ENCODE measurements around the gene BTBD9.
"Not testable (repeated sequence)": the region's sequence is repeated elsewhere in the genome, so short reads cannot be mapped to it uniquely, and the experiment has no call there.

Gene BTBD9

DNA sequence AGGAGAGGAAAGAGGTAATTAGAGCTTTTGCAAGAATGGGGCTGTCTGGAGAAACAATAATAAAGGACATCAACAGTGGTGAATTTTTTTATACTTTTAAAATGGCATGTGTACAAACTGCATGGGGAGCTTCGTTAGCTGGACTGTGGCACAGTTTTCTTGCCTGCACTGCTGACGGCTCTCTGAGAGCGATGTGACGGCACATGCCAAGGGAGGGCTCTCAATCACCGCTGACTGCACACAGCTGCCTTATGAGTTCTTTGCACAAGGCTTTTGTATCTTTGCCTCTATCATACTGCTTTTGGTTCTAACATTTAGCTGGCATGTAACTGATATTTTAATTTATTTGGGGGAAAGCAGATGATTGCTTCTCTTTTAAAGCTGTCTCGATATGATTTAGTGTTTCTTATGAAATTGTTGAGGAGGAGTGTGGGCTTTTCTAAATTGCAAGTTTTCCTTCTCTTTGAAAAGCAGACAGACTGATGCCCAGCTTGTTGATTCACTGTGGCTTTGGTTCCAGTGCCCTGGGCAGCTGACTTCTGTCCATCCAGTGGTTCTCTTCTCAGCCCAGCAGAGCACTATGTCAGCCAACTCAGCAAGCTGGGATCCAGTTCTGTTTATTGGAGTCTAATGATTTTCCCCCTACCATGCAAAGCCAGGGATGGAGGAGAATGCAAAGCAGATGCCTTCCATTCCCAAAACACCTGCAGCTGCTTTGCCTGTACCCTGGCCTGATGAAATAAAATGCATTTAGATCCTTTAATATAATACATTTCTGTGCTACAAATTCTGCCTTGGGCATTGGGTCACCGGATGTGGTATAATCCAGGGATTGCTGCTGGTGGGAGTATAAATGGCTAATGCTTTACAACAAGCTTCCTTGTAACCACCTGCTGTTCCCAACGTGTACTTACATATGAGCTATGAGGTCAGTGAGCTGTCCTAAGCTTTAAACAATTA is 496.3 kb downstream of the BTBD9 start:
- Mint-ChIP-seq H3K4me3 (no peak overlapping the region), H3K9me3 (no peaks in the 10 kb centered on the region), H3K27ac (no peak overlapping the region), H3K36me3 (ENCODE audit: low read depth) (peaks cover under 1% of the 10 kb centered on the region), H3K27me3 (ENCODE audit: low read depth) (no peaks in the 10 kb centered on the region), H3K4me1 (ENCODE audit: low read depth) (peaks cover 11% of the 10 kb centered on the region)

DNA sequence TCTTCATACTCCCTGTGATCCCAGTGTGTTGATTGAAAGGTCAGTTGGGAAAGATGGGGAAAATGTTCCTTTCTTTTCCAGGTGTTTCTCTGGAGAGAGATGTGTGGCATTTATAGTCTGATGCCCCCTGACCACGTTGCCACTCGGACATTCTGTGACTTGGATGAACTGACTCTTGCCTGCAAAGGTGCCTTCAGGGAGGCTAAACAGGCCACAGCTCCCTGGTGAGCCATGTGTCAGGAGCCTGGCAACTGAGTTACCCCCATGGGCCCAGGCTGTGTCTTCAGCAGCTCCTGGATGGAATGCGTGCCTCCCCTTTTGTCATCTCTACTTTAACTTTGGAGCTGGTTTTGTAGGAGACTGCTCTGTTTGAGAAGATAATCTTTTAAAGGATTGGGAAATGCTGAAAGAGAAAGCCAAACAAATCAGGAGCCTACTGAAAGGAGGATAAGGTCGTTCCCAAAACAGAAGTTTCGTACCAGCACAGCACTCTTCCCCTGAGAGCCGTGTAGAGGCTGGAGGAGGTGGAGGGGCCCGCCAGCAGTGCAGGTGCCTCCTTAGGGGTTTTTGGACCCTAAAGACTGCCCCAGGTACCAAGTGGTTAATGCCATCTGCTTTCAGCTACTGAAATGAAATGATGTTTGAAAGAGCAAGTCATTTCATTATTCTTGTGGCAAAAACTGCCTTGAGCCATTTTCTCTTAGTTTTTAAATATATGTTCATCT is 497.4 kb downstream of the BTBD9 start:
- Mint-ChIP-seq H3K4me3 (no peak overlapping the region), H3K9me3 (no peaks in the 10 kb centered on the region), H3K36me3 (ENCODE audit: low read depth) (no peaks in the 10 kb centered on the region), H3K27me3 (ENCODE audit: low read depth) (no peaks in the 10 kb centered on the region), H3K4me1 (ENCODE audit: low read depth) (peaks cover 3% of the 10 kb centered on the region), H3K27ac (no peak overlapping the region)

DNA sequence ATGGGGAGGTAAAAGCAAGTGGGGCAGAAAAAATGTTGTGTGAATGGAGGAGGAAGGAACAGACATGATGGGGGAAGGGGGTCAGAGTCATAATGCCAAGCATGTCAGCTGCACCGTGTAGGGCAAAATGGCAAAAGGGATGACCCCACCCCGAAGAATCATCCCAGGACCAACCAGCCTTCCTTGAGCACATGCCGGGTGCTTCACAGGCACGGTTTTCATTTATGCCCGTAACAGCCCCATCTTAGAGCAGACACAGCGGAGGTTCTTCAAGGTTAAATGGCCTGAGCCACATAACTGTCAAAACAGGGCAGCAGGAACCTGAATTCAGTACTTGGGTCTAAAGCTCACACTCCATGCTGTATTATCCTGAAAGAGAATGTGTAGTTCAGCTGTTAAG is 498.0 kb downstream of the BTBD9 start:
- peaks cover 2% of the 10 kb centered on the region for H3K4me1 Mint-ChIP-seq (ENCODE audit: low read depth)
- no peaks in the 10 kb centered on the region for H3K27me3 Mint-ChIP-seq (ENCODE audit: low read depth)
- H3K27ac Mint-ChIP-seq, result no peak overlapping the region
- H3K4me3 Mint-ChIP-seq, result no peak overlapping the region
- no peaks in the 10 kb centered on the region for H3K9me3 Mint-ChIP-seq
- no peaks in the 10 kb centered on the region for H3K36me3 Mint-ChIP-seq (ENCODE audit: low read depth)

GRCh38 chr6:38141085-38141484 is 498.6 kb downstream of the BTBD9 start:
- no peak overlapping the region for H3K4me3 Mint-ChIP-seq
- no peaks in the 10 kb centered on the region for H3K9me3 Mint-ChIP-seq
- H3K4me1 Mint-ChIP-seq (ENCODE audit: low read depth), result peaks cover 2% of the 10 kb centered on the region
- no peaks in the 10 kb centered on the region for H3K36me3 Mint-ChIP-seq (ENCODE audit: low read depth)
- no peak overlapping the region for H3K27ac Mint-ChIP-seq
- H3K27me3 Mint-ChIP-seq (ENCODE audit: low read depth), result no peaks in the 10 kb centered on the region

DNA sequence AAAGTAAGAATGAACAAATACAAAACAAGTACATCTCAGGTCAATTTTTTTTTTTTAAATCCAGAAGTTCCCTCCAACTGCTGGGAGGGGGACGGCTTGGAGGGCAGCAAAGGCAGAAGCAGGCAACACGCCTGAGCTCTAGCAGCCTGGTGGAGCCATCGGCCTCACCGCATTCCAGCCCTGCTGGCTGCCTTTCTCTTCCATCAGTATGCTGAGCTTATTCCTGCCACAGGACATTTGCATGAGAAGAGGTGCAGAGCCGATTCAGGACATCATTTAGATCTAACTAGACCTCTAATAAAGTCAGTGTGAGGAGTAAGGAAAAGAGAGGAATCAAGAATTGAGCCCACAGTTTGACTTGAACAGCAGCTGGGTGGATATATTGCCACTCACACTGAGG is 501.4 kb downstream of the BTBD9 start:
- H3K27me3 Mint-ChIP-seq (ENCODE audit: low read depth), result no peaks in the 10 kb centered on the region
- no peak overlapping the region for H3K4me3 Mint-ChIP-seq

DNA sequence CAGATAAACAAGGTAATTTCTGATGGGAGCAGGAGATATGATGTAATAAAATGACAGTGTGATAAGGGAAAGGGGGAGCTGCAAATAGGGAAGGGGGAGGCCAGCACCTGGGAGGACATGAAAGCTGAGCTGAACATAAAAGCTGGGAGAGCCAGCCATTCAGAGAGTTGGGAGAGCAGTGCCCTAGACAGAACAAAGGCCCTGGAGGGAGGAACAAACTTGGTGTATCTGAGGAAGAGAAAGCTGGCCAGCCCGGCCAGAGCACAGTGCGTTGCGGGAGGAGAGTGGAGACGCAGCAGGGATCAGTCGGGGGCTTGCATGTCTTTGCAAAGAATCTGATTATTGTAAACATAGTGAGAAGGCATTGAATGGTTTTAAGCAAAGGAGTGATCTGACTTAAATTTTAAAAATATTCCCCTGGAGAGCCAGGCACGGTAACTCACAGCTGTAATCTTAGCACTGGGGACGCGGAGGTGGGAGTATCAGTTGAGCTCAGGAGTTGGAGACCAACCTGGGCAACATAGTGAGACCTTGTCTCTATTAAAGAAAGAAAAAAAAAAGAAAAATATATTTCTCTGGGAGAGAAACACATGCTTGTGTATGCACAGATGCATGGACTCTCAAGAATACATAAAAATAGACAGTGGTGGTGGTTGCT is 502.0 kb downstream of the BTBD9 start:
- no peak overlapping the region for H3K27ac Mint-ChIP-seq
- no peaks in the 10 kb centered on the region for H3K27me3 Mint-ChIP-seq (ENCODE audit: low read depth)
- no peaks in the 10 kb centered on the region for H3K9me3 Mint-ChIP-seq
- H3K36me3 Mint-ChIP-seq (ENCODE audit: low read depth), result no peaks in the 10 kb centered on the region
- peaks cover 4% of the 10 kb centered on the region for H3K4me1 Mint-ChIP-seq (ENCODE audit: low read depth)
- H3K4me3 Mint-ChIP-seq, result no peak overlapping the region

More for the DNA sequence above, 501.4 kb downstream of the BTBD9 start:
- no peak overlapping the region for H3K27ac Mint-ChIP-seq
- H3K36me3 Mint-ChIP-seq (ENCODE audit: low read depth), result no peaks in the 10 kb centered on the region
- H3K9me3 Mint-ChIP-seq, result no peaks in the 10 kb centered on the region
- H3K4me1 Mint-ChIP-seq (ENCODE audit: low read depth), result no peaks in the 10 kb centered on the region

- H3K36me3 Mint-ChIP-seq (ENCODE audit: low read depth), result no peaks in the 10 kb centered on the region
- peaks cover 5% of the 10 kb centered on the region for H3K4me1 Mint-ChIP-seq (ENCODE audit: low read depth)
- H3K4me3 Mint-ChIP-seq, result no peak overlapping the region
- H3K27me3 Mint-ChIP-seq (ENCODE audit: low read depth), result no peaks in the 10 kb centered on the region
- no peaks in the 10 kb centered on the region for H3K9me3 Mint-ChIP-seq
- no peak overlapping the region for H3K27ac Mint-ChIP-seq
Observed at GRCh38 chr6:38136547-38136946, 503.2 kb downstream of the BTBD9 start.

DNA sequence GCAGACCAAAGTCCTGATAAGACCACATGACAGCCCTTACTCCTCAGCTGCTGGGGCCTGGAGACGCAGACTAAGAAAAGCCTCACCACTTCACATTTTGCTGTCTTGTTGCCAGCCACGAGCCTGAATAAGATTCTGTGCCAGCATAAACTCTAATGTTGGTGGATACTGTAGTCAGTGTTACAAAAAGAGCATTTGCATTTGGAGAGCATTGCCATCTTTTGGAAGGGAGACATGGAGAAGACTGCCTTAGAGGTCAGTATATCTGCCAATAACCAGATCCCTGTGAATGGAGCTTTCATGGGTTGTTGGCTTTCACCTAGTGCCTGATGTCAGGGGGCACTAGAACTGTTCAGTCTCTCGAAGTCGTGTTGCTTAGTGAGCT is 505.0 kb downstream of the BTBD9 start:
- Mint-ChIP-seq H3K27ac (no peak overlapping the region), H3K4me1 (ENCODE audit: low read depth) (peaks cover 17% of the 10 kb centered on the region), H3K36me3 (ENCODE audit: low read depth) (peaks cover 8% of the 10 kb centered on the region), H3K27me3 (ENCODE audit: low read depth) (no peaks in the 10 kb centered on the region), H3K9me3 (no peaks in the 10 kb centered on the region), H3K4me3 (no peak overlapping the region)

- H3K4me3 Mint-ChIP-seq, result no peak overlapping the region
- peaks cover 8% of the 10 kb centered on the region for H3K36me3 Mint-ChIP-seq (ENCODE audit: low read depth)
- no peaks in the 10 kb centered on the region for H3K27me3 Mint-ChIP-seq (ENCODE audit: low read depth)
- peaks cover 17% of the 10 kb centered on the region for H3K4me1 Mint-ChIP-seq (ENCODE audit: low read depth)
- no peaks in the 10 kb centered on the region for H3K9me3 Mint-ChIP-seq
- no peak overlapping the region for H3K27ac Mint-ChIP-seq
Observed at GRCh38 chr6:38133932-38134703, 505.6 kb downstream of the BTBD9 start.

DNA sequence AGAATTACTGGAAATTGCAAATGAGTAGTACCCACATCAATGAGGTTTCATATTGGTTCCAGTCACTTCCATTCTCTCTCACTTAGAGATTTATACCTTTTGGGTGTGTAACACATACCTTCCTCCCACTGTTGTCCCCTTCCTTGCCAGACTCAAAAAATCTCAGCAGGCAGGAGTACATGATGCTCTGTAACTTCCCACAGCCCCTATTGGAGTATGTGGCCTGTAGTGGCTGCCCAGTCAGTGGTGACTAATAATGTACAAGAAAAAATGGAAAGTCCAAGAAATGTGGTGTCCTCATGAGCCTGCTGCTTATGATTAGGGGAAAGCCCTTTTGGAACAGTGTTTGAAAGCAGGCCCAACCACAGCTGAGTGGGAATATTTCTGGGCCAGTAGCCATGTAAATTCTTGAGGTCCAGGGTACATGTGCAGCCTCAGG is 508.2 kb downstream of the BTBD9 start:
- Mint-ChIP-seq H3K27me3 (ENCODE audit: low read depth) (no peaks in the 10 kb centered on the region), H3K27ac (no peak overlapping the region)

GRCh38 chr6:38127284-38127683 is 512.4 kb downstream of the BTBD9 start:
- H3K27me3 Mint-ChIP-seq (ENCODE audit: low read depth), result no peaks in the 10 kb centered on the region
- peaks cover 13% of the 10 kb centered on the region for H3K4me1 Mint-ChIP-seq (ENCODE audit: low read depth)
- no peak overlapping the region for H3K27ac Mint-ChIP-seq
- H3K9me3 Mint-ChIP-seq, result no peaks in the 10 kb centered on the region
- H3K4me3 Mint-ChIP-seq, result no peak overlapping the region
- peaks cover 15% of the 10 kb centered on the region for H3K36me3 Mint-ChIP-seq (ENCODE audit: low read depth)

More for the DNA sequence above, 508.2 kb downstream of the BTBD9 start:
- Mint-ChIP-seq H3K9me3 (no peaks in the 10 kb centered on the region), H3K36me3 (ENCODE audit: low read depth) (peaks cover 11% of the 10 kb centered on the region), H3K4me3 (no peak overlapping the region), H3K4me1 (ENCODE audit: low read depth) (peaks cover 17% of the 10 kb centered on the region)

DNA sequence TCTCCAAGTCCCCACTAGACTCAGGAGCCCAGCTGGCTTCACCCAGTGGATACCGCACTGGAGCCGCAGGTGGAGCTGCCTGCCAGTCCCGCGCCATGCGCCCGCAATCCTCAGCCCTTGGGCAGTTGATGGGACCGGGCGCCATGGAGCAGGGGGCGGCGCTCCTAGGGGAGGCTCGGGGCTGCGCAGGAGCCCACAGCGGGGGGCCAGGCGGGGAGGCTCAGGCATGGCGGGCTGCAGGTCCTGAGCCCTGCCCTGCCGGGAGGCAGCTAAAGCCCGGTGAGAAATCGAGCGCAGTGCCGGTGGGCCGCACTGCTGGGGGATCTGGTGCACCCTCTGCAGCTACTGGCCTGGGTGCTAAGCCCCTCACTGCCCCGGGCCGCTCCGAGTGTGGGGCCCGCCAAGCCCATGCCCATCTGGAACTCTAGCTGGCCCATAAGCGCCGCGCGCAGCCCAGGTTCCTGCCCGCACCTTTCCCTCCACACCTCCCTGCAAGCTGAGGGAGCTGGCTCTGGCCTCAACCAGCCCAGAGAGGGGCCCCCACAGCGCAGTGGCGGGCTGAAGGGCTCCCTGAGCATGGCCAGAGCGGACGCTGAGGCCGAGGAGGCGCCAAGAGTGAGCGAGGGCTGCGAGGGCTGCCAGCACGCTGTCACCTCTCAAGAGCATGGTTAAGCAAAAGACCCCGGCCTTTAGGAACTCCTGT is 515.4 kb downstream of the BTBD9 start:
- not testable (repeated sequence) for H3K27ac Mint-ChIP-seq; H3K27me3 Mint-ChIP-seq (ENCODE audit: low read depth); H3K9me3 Mint-ChIP-seq; H3K4me1 Mint-ChIP-seq (ENCODE audit: low read depth); H3K4me3 Mint-ChIP-seq
- H3K36me3 Mint-ChIP-seq (ENCODE audit: low read depth), result peaks cover 10% of the 10 kb centered on the region

DNA sequence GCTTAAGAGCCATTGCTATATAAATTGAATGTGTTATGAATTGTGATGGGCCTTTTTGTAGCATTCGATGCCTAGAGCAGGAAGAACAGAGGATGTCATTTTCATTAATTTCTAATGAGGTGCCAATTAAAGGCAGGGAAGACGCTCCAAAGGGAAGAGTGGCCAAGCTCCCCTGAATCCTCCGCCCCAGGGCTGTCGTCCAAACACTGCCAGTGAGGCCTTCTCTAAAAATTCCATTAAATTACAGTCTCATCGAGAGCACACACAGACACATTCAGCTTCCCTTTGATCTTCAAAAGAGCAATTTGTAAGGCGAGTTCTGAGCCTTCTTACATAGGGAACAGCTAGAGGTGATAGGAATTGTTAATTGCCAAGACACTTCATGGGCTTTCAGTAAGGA is 520.2 kb downstream of the BTBD9 start:
- no peaks in the 10 kb centered on the region for H3K27me3 Mint-ChIP-seq (ENCODE audit: low read depth)
- H3K4me1 Mint-ChIP-seq (ENCODE audit: low read depth), result peaks cover 1% of the 10 kb centered on the region
- peaks cover 11% of the 10 kb centered on the region for H3K36me3 Mint-ChIP-seq (ENCODE audit: low read depth)
- no peaks in the 10 kb centered on the region for H3K9me3 Mint-ChIP-seq
- no peak overlapping the region for H3K4me3 Mint-ChIP-seq
- H3K27ac Mint-ChIP-seq, result no peak overlapping the region

Measured in T-helper 1 cell treated with Interleukin-12 subunit alpha and Interleukin-12 subunit beta and Interleukin-4 antibody, amounts not matched to agents 30 μg/mL and 1 μg/mL, for 36 hours (primary cell).